Measurements from ENCODE around the gene TOLLIP.

TOLLIP gene

GRCh38 chr11:1230456-1231395 lies 78.7 kb downstream of the TOLLIP start:
- H3K9me3 ChIP-seq (ENCODE audit: control insufficient read depth, insufficient read depth, low read depth, low read length): no peaks in the 10 kb centered on the region
- ChIA-PET POLR2A (no interaction called here), CTCF (interaction anchor here (0.7 kb wide), 1 partner anchor 44 kb away, joined by 3 read pairs; no protein-coding TSS in a partner anchor)
- H3K4me3 ChIP-seq (ENCODE audit: low read depth, low read length): no peak overlapping the region
- H3K4me1 ChIP-seq (ENCODE audit: control insufficient read depth, insufficient read depth, low read length): no peaks in the 10 kb centered on the region
- H3K27ac ChIP-seq (ENCODE audit: extremely low read depth, low read depth, low read length): no peak overlapping the region
- no peaks in the 10 kb centered on the region for H3K36me3 ChIP-seq (ENCODE audit: control insufficient read depth in 2 of 2, insufficient read depth in 1 of 2, low read length in 2 of 2)
- TF ChIP-seq ZNF175 (tag by site-specific recombination; IDR thresholded peaks at IDR 0.05): no peak

- H3K4me1 ChIP-seq (ENCODE audit: control insufficient read depth, insufficient read depth, low read length): no peaks in the 10 kb centered on the region
- TF ChIP-seq ZNF2 (tag by site-specific recombination; IDR thresholded peaks at IDR 0.05): no peak
- TF ChIP-seq ZSCAN5A (tag by site-specific recombination; IDR thresholded peaks at IDR 0.05): no peak
- no peak for TF ChIP-seq SCRT2 (tag by site-specific recombination; IDR thresholded peaks at IDR 0.05)
- no peak for TF ChIP-seq ZNF140 (tag by site-specific recombination; IDR thresholded peaks at IDR 0.05)
- TF ChIP-seq ZNF518A (tag by site-specific recombination; conservative IDR thresholded peaks at IDR 0.05; ENCODE audit: low read depth): no peak
- TF ChIP-seq RBAK (tag by site-specific recombination; IDR thresholded peaks at IDR 0.05): no peak
- no peak for TF ChIP-seq ZNF558 (tag by site-specific recombination; IDR thresholded peaks at IDR 0.05)
- no peak for TF ChIP-seq PRDM4 (tag by site-specific recombination; IDR thresholded peaks at IDR 0.05)
- no peak for TF ChIP-seq YY1 (tag by site-specific recombination; IDR thresholded peaks at IDR 0.05)
- TF ChIP-seq GFI1B (tag by site-specific recombination; IDR thresholded peaks at IDR 0.05): no peak
- H3K36me3 ChIP-seq (ENCODE audit: control insufficient read depth in 2 of 2, insufficient read depth in 1 of 2, low read length in 2 of 2): no peaks in the 10 kb centered on the region
- H3K27ac ChIP-seq (ENCODE audit: extremely low read depth, low read depth, low read length): no peak overlapping the region
- no peaks in the 10 kb centered on the region for H3K9me3 ChIP-seq (ENCODE audit: control insufficient read depth, insufficient read depth, low read depth, low read length)
- no peak overlapping the region for H3K4me3 ChIP-seq (ENCODE audit: low read depth, low read length)
- CTCF ChIA-PET: interaction anchor here (0.7 kb wide), 1 partner anchor 9 kb away, joined by 3 read pairs; no protein-coding TSS in a partner anchor
- POLR2A ChIA-PET: no interaction called here
These were observed 79.3 kb downstream of the TOLLIP start for GRCh38 chr11:1230121-1230455.

Measured in HEK293 (cell line).